Measurements from ENCODE around the gene TPPP. TPM values are rescaled to one million over a fixed set of nuclear protein-coding genes. Genes with fewer than 3 reads are reported as not detected.

Gene TPPP
- total and polyA plus RNA-seq, 2 of the 13 experiments (the other 11 are each of a cell fraction or from before 2014, with no cell fraction given) = 0.07 TPM; not detected in 1

- TF ChIP-seq NFAT5 (CRISPR knock-in tag; IDR thresholded peaks at IDR 0.05) (no peak), STAT5B (CRISPR knock-in tag; IDR thresholded peaks at IDR 0.05) (no peak), GZF1 (CRISPR knock-in tag; IDR thresholded peaks at IDR 0.05) (no peak)
Observed at GRCh38 chr5:627840-628239, 65.3 kb downstream of the TPPP start (continued).

GRCh38 chr5:626850-627249 is 66.3 kb downstream of the TPPP start:
- H3K27me3 ChIP-seq (ENCODE audit: control insufficient read depth in 1 of 2, insufficient read depth in 2 of 2, low read length in 2 of 2) = no peaks in the 10 kb centered on the region
- no peaks in the 10 kb centered on the region for H3K79me2 ChIP-seq (ENCODE audit: insufficient read depth, low read length)
- H3K4me3 ChIP-seq (replicated peaks in 1 of 3; ENCODE audit: insufficient read depth in 1 of 3, low read depth in 2 of 3, low read length in 3 of 3) = no peak overlapping the region
- FAIRE-seq (no peak), ATAC-seq (no peak), DNase-seq (ENCODE audit: low spot score) (no peak)
- in situ Hi-C loops (cut with HindIII; ENCODE audit: extremely low pct_ligation_motif_present, low pct_unique_long_range_greater_than_20kb) = no loop called here
- no peaks in the 10 kb centered on the region for H3K9me3 ChIP-seq (ENCODE audit: low read length)
- H3K9ac ChIP-seq (ENCODE audit: insufficient read depth, low read depth, low read length) = no peak overlapping the region
- H3K4me1 ChIP-seq (ENCODE audit: insufficient read depth, low read length) = no peaks in the 10 kb centered on the region
- BruUV-seq (replicated peaks) = no TSS peak
- ChIA-PET POLR2A (no interaction called here), CTCF (ENCODE audit: low intra/inter-chr PET ratio, low total read pairs) (no interaction called here)
- intact Hi-C loops (cut with micrococcal nuclease; ENCODE audit: unreplicated experiment) = no loop called here
- H2AFZ ChIP-seq (ENCODE audit: low read length) = no peak overlapping the region
- H3K36me3 ChIP-seq (replicated peaks in 1 of 2; ENCODE audit: control insufficient read depth in 1 of 2, insufficient read depth in 2 of 2, low read length in 2 of 2) = peaks cover 7 to 59% of the 10 kb centered on the region in 2 experiments; a peak in 4 of 5 replicates
- no peak for TF ChIP-seq ZNF619 (CRISPR knock-in tag; IDR thresholded peaks at IDR 0.05)
- no peak for TF ChIP-seq NFIB (CRISPR knock-in tag; IDR thresholded peaks at IDR 0.05; ENCODE audit: borderline replicate concordance)
- 94% methylated on average over 3 of the region's 3 CpGs for WGBS (ENCODE audit: low lambda C conversion rate)
- H3K27ac ChIP-seq (ENCODE audit: extremely low read length, insufficient read depth, low read length) = no peak overlapping the region
- H4K20me1 ChIP-seq (ENCODE audit: insufficient read depth, low read length) = no peaks in the 10 kb centered on the region
- H3K4me2 ChIP-seq (ENCODE audit: low read depth, low read length) = no peak overlapping the region

Measured in HepG2 (cell line).